ENCODE data around the gene MRPL38.

- no peak for TF ChIP-seq POLR2AphosphoS5 (IDR thresholded peaks at IDR 0.05; ENCODE audit: low read depth)
- no peak for TF ChIP-seq CTCF (IDR thresholded peaks at IDR 0.05; ENCODE audit: insufficient read depth, low read length)
- no peak for TF ChIP-seq REST (IDR thresholded peaks at IDR 0.05; ENCODE audit: insufficient replicate concordance, low read depth)
- no peak for TF ChIP-seq GABPA (IDR thresholded peaks at IDR 0.05; ENCODE audit: low read depth)
- TF ChIP-seq SPI1 (IDR thresholded peaks at IDR 0.05; ENCODE audit: borderline replicate concordance, low read depth): no peak
Measured at GRCh38 chr17:75872434-75873351, 32.0 kb downstream of the MRPL38 start.
